K562 (cell line): ENCODE results near the gene NADSYN1. TPM values are rescaled to one million over a fixed set of nuclear protein-coding genes. Genes with fewer than 3 reads are reported as not detected.

Experiments
- ATAC-seq: fragments of 200-7000 bp; cut with Tn5 transposase; 3 replicates; pipeline ENCODE4 v1.9.1; 2020; ENCODE audit warnings: moderate library complexity
- BruUV-seq: library from RNA; stranded (reverse); fragments of 400-500 nt; replicated peaks from 2 replicates; lab custom pipeline; 2021; lab: Mats Ljungman, UMichigan
- CTCF ChIA-PET: fragments of 300-600 bp; formaldehyde crosslinking; extraction: SDS; loops from one replicate; lab custom pipeline; 2021; ENCODE audit warnings: low intra/inter-chr PET ratio; lab: Yijun Ruan, JAX
- POLR2A ChIA-PET: fragments of 300-600, 350-650 bp; sonication (Branson Sonifier 250); formaldehyde crosslinking; extraction: SDS; loops from one replicate; lab custom pipeline; 2021; ENCODE audit warnings: antibody characterized with exemption, inconsistent platforms; lab: Yijun Ruan, JAX
- DNase-seq, 4 experiments: peaks; one replicate each; pipeline versions ENCODE4 v3.0.0 to v3.0.0-alpha.2; 2011 to 2018; ENCODE audit warnings: low spot score in 3 of 4, mixed read lengths in 3 of 4; ENCODE audit errors: extremely low read depth in 1 of 4
- FAIRE-seq: peaks from 2 replicates; lab custom pipeline; 2011; peaks lifted over from hg19 to GRCh38; lab: Jason Lieb, UNC
- H2AFZ ChIP-seq: 2 replicates; pipeline ENCODE4 v1.6.0; 2011; ENCODE audit warnings: low read depth, low read length, control low read depth, inconsistent platforms
- H3K27ac ChIP-seq: fragments of 200-600 bp; 3 replicates; pipeline ENCODE4 v1.8.0; 2011; ENCODE audit warnings: low read depth, mild to moderate bottlenecking, control low read depth, inconsistent platforms, low read length, moderate library complexity, mixed read lengths; ENCODE audit errors: extremely low read depth
- H3K27me3 ChIP-seq, 2 experiments: fragments of 300-600 bp in 1 of 2; 2 replicates in 1 of 2; 3 replicates in 1 of 2; pipeline versions ENCODE4 v1.6.0 to v1.8.0; 2011; ENCODE audit warnings: inconsistent platforms in 2 of 2, low read length in 2 of 2, mild to moderate bottlenecking in 1 of 2, mixed read lengths in 1 of 2, moderate library complexity in 1 of 2; ENCODE audit not compliant: control insufficient read depth in 2 of 2, insufficient read depth in 2 of 2
- H3K36me3 ChIP-seq: fragments of 300-600 bp; 3 replicates; pipeline ENCODE4 v1.8.0; 2011; ENCODE audit warnings: mild to moderate bottlenecking, low read length, inconsistent platforms; ENCODE audit not compliant: control insufficient read depth, insufficient read depth
- H3K4me1 ChIP-seq, 2 experiments: fragments of 200-600 bp in 1 of 2; replicated peaks in 1 of 2; 2 replicates in 1 of 2; 3 replicates in 1 of 2; pipeline versions ENCODE4 v1.5.1 to v1.8.0; 2011; ENCODE audit warnings: inconsistent platforms in 2 of 2, low read length in 2 of 2, mild to moderate bottlenecking in 1 of 2, mixed read lengths in 1 of 2, moderate library complexity in 1 of 2; ENCODE audit not compliant: control insufficient read depth in 2 of 2, insufficient read depth in 2 of 2
- H3K4me2 ChIP-seq: 2 replicates; pipeline ENCODE4 v1.6.1; 2011; ENCODE audit warnings: low read length, control low read depth, inconsistent platforms, mixed read lengths; ENCODE audit not compliant: insufficient read depth
- H3K4me3 ChIP-seq: fragments of 200-600 bp; sonication (generic), shearing (Covaris generic); 2 replicates; pipeline ENCODE4 v1.5.1; 2016; ENCODE audit warnings: control low read depth, inconsistent platforms
- H3K79me2 ChIP-seq: fragments of 200-600 bp; 3 replicates; pipeline ENCODE4 v1.8.0; 2011; ENCODE audit warnings: low read length, inconsistent platforms; ENCODE audit not compliant: control insufficient read depth, insufficient read depth
- H3K9ac ChIP-seq, 2 experiments: 2 replicates each; pipeline versions ENCODE4 v1.6.0 to v1.6.1; 2011; ENCODE audit warnings: low read depth in 2 of 2, low read length in 2 of 2, control low read depth in 1 of 2, inconsistent platforms in 1 of 2, mild to moderate bottlenecking in 1 of 2, mixed read lengths in 1 of 2; ENCODE audit not compliant: insufficient read depth in 1 of 2
- H3K9me1 ChIP-seq: one replicate; pipeline ENCODE4 v1.6.0; 2011; ENCODE audit warnings: inconsistent platforms, mild to moderate bottlenecking, low read length, moderate library complexity; ENCODE audit not compliant: control insufficient read depth, insufficient read depth
- H3K9me3 ChIP-seq: replicated peaks from 2 replicates; pipeline ENCODE4 v1.5.1; 2011; ENCODE audit warnings: low read depth, low read length, inconsistent platforms; ENCODE audit not compliant: control insufficient read depth, insufficient read depth
- H4K20me1 ChIP-seq: replicated peaks from 2 replicates; pipeline ENCODE4 v1.6.1; 2011; ENCODE audit warnings: low read length, inconsistent platforms, mixed read lengths; ENCODE audit not compliant: control insufficient read depth, insufficient read depth
- CC2D1A ChIP-seq: fragments of 450-650 bp; IDR thresholded peaks from 2 replicates; pipeline ENCODE4 v1.6.1; 2017; ENCODE audit warnings: mild to moderate bottlenecking
- ETV1 ChIP-seq: fragments of 450-650 bp; conservative IDR thresholded peaks from 2 replicates; pipeline ENCODE4 v1.6.1; 2016; ENCODE audit warnings: missing genetic modification characterization, control low read depth, low read depth, missing compliant biosample characterization
- GTF2F1 ChIP-seq: IDR thresholded peaks from 2 replicates; pipeline ENCODE4 v1.6.1; 2011; ENCODE audit warnings: low read depth, low read length, improper control_type of control experiment
- MEF2A ChIP-seq: IDR thresholded peaks from 2 replicates; pipeline ENCODE4 v1.6.1; 2011; ENCODE audit warnings: low read depth, mild to moderate bottlenecking, low read length, moderate library complexity; ENCODE audit not compliant: control insufficient read depth
- MEIS2 ChIP-seq: fragments of 450-650 bp; IDR thresholded peaks from 2 replicates; pipeline ENCODE4 v1.6.1; 2014; ENCODE audit warnings: mild to moderate bottlenecking; ENCODE audit not compliant: partially characterized antibody
- NFIX ChIP-seq: fragments of 250-450 bp; sonication (Bioruptor Pico); IDR thresholded peaks from 2 replicates; pipeline ENCODE4 v1.4.0; 2020; ENCODE audit warnings: low read depth, mild to moderate bottlenecking, moderate library complexity
- SETDB1 ChIP-seq: IDR thresholded peaks from one replicate; pipeline ENCODE4 v1.6.1; 2012; ENCODE audit warnings: low read length, control low read depth, inconsistent platforms
- TCF7L2 ChIP-seq: fragments of 150-350 bp; IDR thresholded peaks from 2 replicates; pipeline ENCODE4 v1.6.1; 2016; ENCODE audit warnings: low read depth, mild to moderate bottlenecking, low read length, moderate library complexity
- TEAD1 ChIP-seq, 2 experiments: fragments of 450-650 bp in 1 of 2; sonication (generic) in 1 of 2; formaldehyde crosslinking; IDR thresholded peaks; 2 replicates each; pipeline versions ENCODE4 v1.4.0 to v1.8.0; 2020 to 2022; ENCODE audit warnings: mild to moderate bottlenecking in 2 of 2, missing genetic modification reagents in 1 of 2
- ZNF347 ChIP-seq: fragments of 450-650 bp; formaldehyde crosslinking; IDR thresholded peaks from 2 replicates; pipeline ENCODE4 v1.4.0; 2020; ENCODE audit warnings: low read depth, mild to moderate bottlenecking, moderate library complexity
- WGBS: fragments of 100-300 bp; shearing (Covaris generic); methylation state at CpG from one replicate; pipeline ENCODE4 v1.1.6; 2016; ENCODE audit warnings: low coverage, mixed read lengths; ENCODE audit not compliant: insufficient coverage; ENCODE audit errors: missing lambda C conversion rate; 5-methylcytosine and 5-hydroxymethylcytosine counted together
- in situ Hi-C: fragments of 300-500 bp; cut with MboI; formaldehyde crosslinking; loops from 4 replicates; pipeline ENCODE4 v1.15.0; 2018; ENCODE audit warnings: inconsistent platforms, mixed read lengths
- intact Hi-C: fragments of 100-400 bp; cut with micrococcal nuclease; formaldehyde crosslinking; loops from 2 replicates; pipeline ENCODE4 v1.14.2; 2022
- polyA plus RNA-seq, 8 experiments: library from polyadenylated mRNA; depleted of rRNA in 4 of 8; stranded (reverse) in 5 of 8; unstranded in 3 of 8; fragments of >200 nt; fragmentation: Nextera tagmentation in 2 of 8; fragmentation: Illumina TruSeq in 1 of 8; extraction: Ambion mirVana in 2 of 8; extraction: Trizol in 1 of 8; gene quantifications; 2 replicates each; pipeline versions ENCODE4 v1.2.1 to v1.2.3, GENCODE V29; 2011 to 2014; ENCODE audit warnings: inconsistent platforms in 1 of 8, missing spikeins in 1 of 8
- total RNA-seq, 7 experiments: library from RNA; depleted of rRNA in 6 of 7; stranded (reverse); fragments of >200 nt in 6 of 7; fragmentation: Illumina TruSeq in 2 of 7; extraction: Trizol in 2 of 7; gene quantifications; 2 replicates each; pipeline versions ENCODE4 v1.2.1 to v1.2.3, GENCODE V29; 2011 to 2021; ENCODE audit warnings: low replicate concordance in 1 of 7
- TF ChIP-seq, protein P1 (sequence below): fragments of 450-650 bp; conservative IDR thresholded peaks from 2 replicates; pipeline ENCODE4 v1.6.1; 2016; ENCODE audit warnings: missing genetic modification characterization, low read depth, mild to moderate bottlenecking, control low read depth, missing compliant biosample characterization
- TF ChIP-seq, protein P2 (sequence below): sonication (generic); formaldehyde crosslinking; IDR thresholded peaks from 2 replicates; pipeline ENCODE4 v1.8.1; 2023; ENCODE audit warnings: mild to moderate bottlenecking, missing genetic modification reagents
- TF ChIP-seq, protein P3 (sequence below): sonication (generic); formaldehyde crosslinking; IDR thresholded peaks from 2 replicates; pipeline ENCODE4 v1.8.0; 2022; ENCODE audit warnings: missing genetic modification reagents, mild to moderate bottlenecking, borderline replicate concordance
- TF ChIP-seq, protein P4 (sequence below): fragments of 250-450 bp; sonication (Bioruptor Pico); IDR thresholded peaks from 2 replicates; pipeline ENCODE4 v1.4.0; 2020; ENCODE audit warnings: borderline replicate concordance

The NADSYN1 gene
- total and polyA plus RNA-seq, 9 of the 15 experiments (the other 6 are each of a cell fraction or from before 2014, with no cell fraction given), result 12.7 to 57.3 (median 42.1) TPM

DNA sequence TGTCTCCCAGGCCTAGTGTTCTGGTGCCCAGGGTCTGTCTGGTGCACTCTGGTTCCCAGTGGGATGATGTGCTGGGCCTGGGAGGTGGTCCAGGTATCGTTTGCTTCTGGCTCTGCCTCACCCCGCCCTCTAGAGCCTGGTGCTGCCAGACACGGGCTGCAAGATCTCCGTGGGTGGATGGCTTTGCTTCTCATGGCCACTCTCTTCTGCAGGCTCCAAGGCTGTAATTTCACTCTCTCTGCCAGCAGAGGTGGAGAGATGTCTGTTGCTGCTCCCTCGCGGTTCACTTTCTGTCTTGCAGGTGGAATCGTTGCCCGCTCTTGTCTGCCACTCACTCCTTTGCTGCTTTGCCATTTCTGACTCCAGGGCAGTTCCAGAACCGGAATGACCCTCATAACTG, 13.4 kb downstream of the NADSYN1 start:
- Histone ChIP-seq H3K9ac (no peak overlapping the region), H3K9me3 (no peaks in the 10 kb centered on the region), H2AFZ (no peak overlapping the region), H3K79me2 (no peaks in the 10 kb centered on the region), H3K9me1 (no peaks in the 10 kb centered on the region), H3K27ac (no peak overlapping the region), H3K27me3 (no peaks in the 10 kb centered on the region), H3K4me3 (no peak overlapping the region), H4K20me1 (no peaks in the 10 kb centered on the region), H3K4me2 (no peak overlapping the region), H3K4me1 (no peaks in the 10 kb centered on the region), H3K36me3 (peaks cover 31% of the 10 kb centered on the region; the same call in 2 of the 3 replicates)
- ATAC-seq, result no peak
- DNase-seq, result no peak
- TF ChIP-seq, protein P1, sequence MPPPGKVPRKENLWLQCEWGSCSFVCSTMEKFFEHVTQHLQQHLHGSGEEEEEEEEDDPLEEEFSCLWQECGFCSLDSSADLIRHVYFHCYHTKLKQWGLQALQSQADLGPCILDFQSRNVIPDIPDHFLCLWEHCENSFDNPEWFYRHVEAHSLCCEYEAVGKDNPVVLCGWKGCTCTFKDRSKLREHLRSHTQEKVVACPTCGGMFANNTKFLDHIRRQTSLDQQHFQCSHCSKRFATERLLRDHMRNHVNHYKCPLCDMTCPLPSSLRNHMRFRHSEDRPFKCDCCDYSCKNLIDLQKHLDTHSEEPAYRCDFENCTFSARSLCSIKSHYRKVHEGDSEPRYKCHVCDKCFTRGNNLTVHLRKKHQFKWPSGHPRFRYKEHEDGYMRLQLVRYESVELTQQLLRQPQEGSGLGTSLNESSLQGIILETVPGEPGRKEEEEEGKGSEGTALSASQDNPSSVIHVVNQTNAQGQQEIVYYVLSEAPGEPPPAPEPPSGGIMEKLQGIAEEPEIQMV (tag), result no peak
- TF ChIP-seq, protein P2, sequence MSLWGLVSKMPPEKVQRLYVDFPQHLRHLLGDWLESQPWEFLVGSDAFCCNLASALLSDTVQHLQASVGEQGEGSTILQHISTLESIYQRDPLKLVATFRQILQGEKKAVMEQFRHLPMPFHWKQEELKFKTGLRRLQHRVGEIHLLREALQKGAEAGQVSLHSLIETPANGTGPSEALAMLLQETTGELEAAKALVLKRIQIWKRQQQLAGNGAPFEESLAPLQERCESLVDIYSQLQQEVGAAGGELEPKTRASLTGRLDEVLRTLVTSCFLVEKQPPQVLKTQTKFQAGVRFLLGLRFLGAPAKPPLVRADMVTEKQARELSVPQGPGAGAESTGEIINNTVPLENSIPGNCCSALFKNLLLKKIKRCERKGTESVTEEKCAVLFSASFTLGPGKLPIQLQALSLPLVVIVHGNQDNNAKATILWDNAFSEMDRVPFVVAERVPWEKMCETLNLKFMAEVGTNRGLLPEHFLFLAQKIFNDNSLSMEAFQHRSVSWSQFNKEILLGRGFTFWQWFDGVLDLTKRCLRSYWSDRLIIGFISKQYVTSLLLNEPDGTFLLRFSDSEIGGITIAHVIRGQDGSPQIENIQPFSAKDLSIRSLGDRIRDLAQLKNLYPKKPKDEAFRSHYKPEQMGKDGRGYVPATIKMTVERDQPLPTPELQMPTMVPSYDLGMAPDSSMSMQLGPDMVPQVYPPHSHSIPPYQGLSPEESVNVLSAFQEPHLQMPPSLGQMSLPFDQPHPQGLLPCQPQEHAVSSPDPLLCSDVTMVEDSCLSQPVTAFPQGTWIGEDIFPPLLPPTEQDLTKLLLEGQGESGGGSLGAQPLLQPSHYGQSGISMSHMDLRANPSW (CRISPR knock-in tag), result no peak
- no peak for TF ChIP-seq CC2D1A
- no peak for TF ChIP-seq ETV1 (tag)
- no peak for TF ChIP-seq SETDB1
- TF ChIP-seq, protein P3, sequence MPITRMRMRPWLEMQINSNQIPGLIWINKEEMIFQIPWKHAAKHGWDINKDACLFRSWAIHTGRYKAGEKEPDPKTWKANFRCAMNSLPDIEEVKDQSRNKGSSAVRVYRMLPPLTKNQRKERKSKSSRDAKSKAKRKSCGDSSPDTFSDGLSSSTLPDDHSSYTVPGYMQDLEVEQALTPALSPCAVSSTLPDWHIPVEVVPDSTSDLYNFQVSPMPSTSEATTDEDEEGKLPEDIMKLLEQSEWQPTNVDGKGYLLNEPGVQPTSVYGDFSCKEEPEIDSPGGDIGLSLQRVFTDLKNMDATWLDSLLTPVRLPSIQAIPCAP (CRISPR knock-in tag), result no peak
- no peak for TF ChIP-seq MEF2A
- TF ChIP-seq TCF7L2, result no peak
- TF ChIP-seq TEAD1 (CRISPR knock-in tag; IDR thresholded peaks at IDR 0.05), result no peak
- TF ChIP-seq, protein P4, sequence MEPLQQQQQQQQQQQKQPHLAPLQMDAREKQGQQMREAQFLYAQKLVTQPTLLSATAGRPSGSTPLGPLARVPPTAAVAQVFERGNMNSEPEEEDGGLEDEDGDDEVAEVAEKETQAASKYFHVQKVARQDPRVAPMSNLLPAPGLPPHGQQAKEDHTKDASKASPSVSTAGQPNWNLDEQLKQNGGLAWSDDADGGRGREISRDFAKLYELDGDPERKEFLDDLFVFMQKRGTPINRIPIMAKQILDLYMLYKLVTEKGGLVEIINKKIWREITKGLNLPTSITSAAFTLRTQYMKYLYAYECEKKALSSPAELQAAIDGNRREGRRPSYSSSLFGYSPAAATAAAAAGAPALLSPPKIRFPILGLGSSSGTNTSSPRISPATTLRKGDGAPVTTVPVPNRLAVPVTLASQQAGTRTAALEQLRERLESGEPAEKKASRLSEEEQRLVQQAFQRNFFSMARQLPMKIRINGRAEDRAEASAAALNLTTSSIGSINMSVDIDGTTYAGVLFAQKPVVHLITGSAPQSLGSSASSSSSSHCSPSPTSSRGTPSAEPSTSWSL (CRISPR knock-in tag), result no peak
- TF ChIP-seq GTF2F1, result no peak
- TF ChIP-seq ZNF347, result no peak
- no peak for TF ChIP-seq NFIX (CRISPR knock-in tag)
- no peak for TF ChIP-seq MEIS2
- CTCF ChIA-PET, result no interaction called here
- no peak for FAIRE-seq
- POLR2A ChIA-PET, result no interaction called here
- in situ Hi-C loops, result no loop called here
- no TSS peak for BruUV-seq
- intact Hi-C loops, result no loop called here
- WGBS, result 88% methylated on average over 8 of the region's 9 CpGs
